ENCODE results near the gene SLFN11.

SLFN11 gene

DNA sequence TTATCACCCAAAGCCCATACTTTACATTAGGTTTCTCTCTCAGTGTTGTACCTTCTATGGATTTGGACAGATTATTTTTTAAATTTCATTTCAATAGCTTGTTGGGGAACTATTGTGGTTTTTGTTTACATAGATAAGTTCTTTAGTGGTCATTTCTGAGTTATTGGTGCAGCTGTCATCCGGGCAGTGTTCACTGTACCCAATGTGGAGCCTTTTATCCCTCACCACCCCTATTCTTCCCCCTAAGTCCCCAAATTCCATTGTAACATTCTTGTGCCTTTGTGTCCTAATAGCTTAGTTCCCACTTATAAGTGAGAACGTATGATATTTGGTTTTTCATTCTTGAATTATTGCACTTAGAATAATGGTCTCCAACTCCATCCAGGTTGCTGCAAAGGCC lies 57.5 kb downstream of the SLFN11 start:
- Histone ChIP-seq H2AFZ (ENCODE audit: low read length) (no peak overlapping the region), H3K27me3 (ENCODE audit: insufficient read depth, low read length) (no peaks in the 10 kb centered on the region), H3K9me3 (ENCODE audit: low read length) (no peaks in the 10 kb centered on the region), H3K36me3 (ENCODE audit: insufficient read depth, low read length) (no peaks in the 10 kb centered on the region), H3K27ac (ENCODE audit: low read depth, low read length, poor library complexity, severe bottlenecking) (no peak overlapping the region), H3K9ac (ENCODE audit: low read length) (no peak overlapping the region), H3K4me1 (ENCODE audit: insufficient read depth, low read length, severe bottlenecking) (no peaks in the 10 kb centered on the region), H3K79me2 (ENCODE audit: insufficient read depth, low read length) (no peaks in the 10 kb centered on the region), H3K9me2 (ENCODE audit: low read depth, low read length) (no peaks in the 10 kb centered on the region), H3K4me2 (ENCODE audit: low read length) (no peak overlapping the region), H3F3A (ENCODE audit: insufficient read depth, low read length) (no peaks in the 10 kb centered on the region), H3K4me3 (ENCODE audit: low read depth, low read length, poor library complexity, severe bottlenecking) (no peak overlapping the region), H4K20me1 (ENCODE audit: insufficient read depth, low read length) (no peaks in the 10 kb centered on the region)
- TF ChIP-seq, protein P1, sequence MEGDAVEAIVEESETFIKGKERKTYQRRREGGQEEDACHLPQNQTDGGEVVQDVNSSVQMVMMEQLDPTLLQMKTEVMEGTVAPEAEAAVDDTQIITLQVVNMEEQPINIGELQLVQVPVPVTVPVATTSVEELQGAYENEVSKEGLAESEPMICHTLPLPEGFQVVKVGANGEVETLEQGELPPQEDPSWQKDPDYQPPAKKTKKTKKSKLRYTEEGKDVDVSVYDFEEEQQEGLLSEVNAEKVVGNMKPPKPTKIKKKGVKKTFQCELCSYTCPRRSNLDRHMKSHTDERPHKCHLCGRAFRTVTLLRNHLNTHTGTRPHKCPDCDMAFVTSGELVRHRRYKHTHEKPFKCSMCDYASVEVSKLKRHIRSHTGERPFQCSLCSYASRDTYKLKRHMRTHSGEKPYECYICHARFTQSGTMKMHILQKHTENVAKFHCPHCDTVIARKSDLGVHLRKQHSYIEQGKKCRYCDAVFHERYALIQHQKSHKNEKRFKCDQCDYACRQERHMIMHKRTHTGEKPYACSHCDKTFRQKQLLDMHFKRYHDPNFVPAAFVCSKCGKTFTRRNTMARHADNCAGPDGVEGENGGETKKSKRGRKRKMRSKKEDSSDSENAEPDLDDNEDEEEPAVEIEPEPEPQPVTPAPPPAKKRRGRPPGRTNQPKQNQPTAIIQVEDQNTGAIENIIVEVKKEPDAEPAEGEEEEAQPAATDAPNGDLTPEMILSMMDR (IDR thresholded peaks at IDR 0.05; ENCODE audit: low read length) = no peak
- TF ChIP-seq EZH2 (IDR thresholded peaks at IDR 0.05; ENCODE audit: borderline replicate concordance, low read length) = no peak

GRCh38 chr17:35315283-35315682 lies 58.1 kb downstream of the SLFN11 start:
- no peak overlapping the region for H3K4me3 ChIP-seq (ENCODE audit: low read depth, low read length, poor library complexity, severe bottlenecking)
- TF ChIP-seq, protein P1 (IDR thresholded peaks at IDR 0.05; ENCODE audit: low read length) = no peak
- TF ChIP-seq EZH2 (IDR thresholded peaks at IDR 0.05; ENCODE audit: borderline replicate concordance, low read length) = no peak
- no peak overlapping the region for H3K27ac ChIP-seq (ENCODE audit: low read depth, low read length, poor library complexity, severe bottlenecking)

DNA sequence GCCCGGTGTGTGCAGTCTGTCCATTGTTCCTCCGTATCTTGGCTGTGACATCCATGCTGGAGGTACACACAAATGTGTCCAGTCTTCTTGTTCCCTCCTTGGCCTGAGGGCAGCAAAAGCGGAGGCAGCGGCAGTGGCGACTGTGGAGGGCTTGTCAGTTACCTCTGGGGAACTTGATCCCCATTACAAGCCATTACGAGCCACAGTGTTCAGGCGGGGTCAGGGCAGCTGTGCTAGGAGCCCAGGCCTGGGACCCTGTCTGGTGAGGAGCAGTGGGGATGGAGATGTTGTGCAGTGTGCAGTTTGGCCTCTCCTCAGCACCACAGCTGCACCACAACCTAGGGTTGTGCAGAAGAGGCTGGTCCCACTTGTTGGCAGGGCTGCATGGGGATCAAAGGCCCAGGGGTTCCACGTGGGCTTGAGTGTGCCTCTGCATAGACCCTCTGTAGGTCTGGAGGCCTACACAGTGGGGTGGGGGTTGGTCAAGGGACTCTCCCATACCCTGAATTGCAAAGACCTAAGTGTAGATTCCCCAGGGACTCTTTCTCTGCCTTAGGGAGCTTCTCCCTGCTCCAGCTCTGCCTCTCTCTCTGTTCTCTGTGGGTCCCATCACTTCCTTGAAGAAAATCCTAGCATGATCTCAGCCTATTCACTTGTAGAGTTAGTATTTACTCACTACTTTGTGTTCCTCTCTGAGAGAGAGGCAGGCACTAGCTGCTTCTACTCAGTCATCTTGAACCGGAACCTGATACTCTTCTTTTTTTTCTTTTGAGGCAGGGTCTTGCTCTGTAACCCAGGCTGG lies 58.8 kb downstream of the SLFN11 start:
- Histone ChIP-seq H3K9ac (ENCODE audit: low read length) (no peak overlapping the region), H3K79me2 (ENCODE audit: insufficient read depth, low read length) (no peaks in the 10 kb centered on the region), H3K9me3 (ENCODE audit: low read length) (no peaks in the 10 kb centered on the region), H3F3A (ENCODE audit: insufficient read depth, low read length) (no peaks in the 10 kb centered on the region), H3K36me3 (ENCODE audit: insufficient read depth, low read length) (no peaks in the 10 kb centered on the region), H3K9me2 (ENCODE audit: low read depth, low read length) (no peaks in the 10 kb centered on the region), H3K4me2 (ENCODE audit: low read length) (no peak overlapping the region), H3K4me3 (ENCODE audit: low read depth, low read length, poor library complexity, severe bottlenecking) (no peak overlapping the region), H3K27me3 (ENCODE audit: insufficient read depth, low read length) (no peaks in the 10 kb centered on the region), H3K27ac (ENCODE audit: low read depth, low read length, poor library complexity, severe bottlenecking) (no peak overlapping the region), H3K4me1 (ENCODE audit: insufficient read depth, low read length, severe bottlenecking) (no peaks in the 10 kb centered on the region), H4K20me1 (ENCODE audit: insufficient read depth, low read length) (no peaks in the 10 kb centered on the region), H2AFZ (ENCODE audit: low read length) (no peak overlapping the region)
- TF ChIP-seq EZH2 (IDR thresholded peaks at IDR 0.05; ENCODE audit: borderline replicate concordance, low read length) = no peak
- TF ChIP-seq, protein P1 (IDR thresholded peaks at IDR 0.05; ENCODE audit: low read length) = no peak

More at GRCh38 chr17:35315283-35315682, 58.1 kb downstream of the SLFN11 start:
- Histone ChIP-seq H2AFZ (ENCODE audit: low read length) (no peak overlapping the region), H3K9me3 (ENCODE audit: low read length) (no peaks in the 10 kb centered on the region), H3F3A (ENCODE audit: insufficient read depth, low read length) (no peaks in the 10 kb centered on the region), H3K9me2 (ENCODE audit: low read depth, low read length) (no peaks in the 10 kb centered on the region), H3K36me3 (ENCODE audit: insufficient read depth, low read length) (no peaks in the 10 kb centered on the region), H3K4me1 (ENCODE audit: insufficient read depth, low read length, severe bottlenecking) (no peaks in the 10 kb centered on the region), H3K4me2 (ENCODE audit: low read length) (no peak overlapping the region), H4K20me1 (ENCODE audit: insufficient read depth, low read length) (no peaks in the 10 kb centered on the region), H3K27me3 (ENCODE audit: insufficient read depth, low read length) (no peaks in the 10 kb centered on the region), H3K9ac (ENCODE audit: low read length) (no peak overlapping the region), H3K79me2 (ENCODE audit: insufficient read depth, low read length) (no peaks in the 10 kb centered on the region)
